ENCODE results near the gene COL28A1. TPM values are rescaled to one million over a fixed set of nuclear protein-coding genes. Genes with fewer than 3 reads are reported as not detected.

Gene COL28A1
- total RNA-seq, 1 donor from 2014 or later = 3.3 TPM

GRCh38 chr7:7312323-7312722, 223.3 kb downstream of the COL28A1 start:
- H3K36me3 Mint-ChIP-seq = no peaks in the 10 kb centered on the region
- no peak for TF ChIP-seq CTCF (conservative IDR thresholded peaks at IDR 0.05)
- H3K27ac Mint-ChIP-seq = no peak overlapping the region
- no peak overlapping the region for H3K4me3 Mint-ChIP-seq
- DNase-seq (ENCODE audit: extremely low spot score, unreplicated experiment) = no peak
- H3K9me3 Mint-ChIP-seq = peaks cover 15% of the 10 kb centered on the region
- no peaks in the 10 kb centered on the region for H3K27me3 Mint-ChIP-seq
- H3K4me1 Mint-ChIP-seq (ENCODE audit: unreplicated experiment) = peaks cover 6% of the 10 kb centered on the region

DNA sequence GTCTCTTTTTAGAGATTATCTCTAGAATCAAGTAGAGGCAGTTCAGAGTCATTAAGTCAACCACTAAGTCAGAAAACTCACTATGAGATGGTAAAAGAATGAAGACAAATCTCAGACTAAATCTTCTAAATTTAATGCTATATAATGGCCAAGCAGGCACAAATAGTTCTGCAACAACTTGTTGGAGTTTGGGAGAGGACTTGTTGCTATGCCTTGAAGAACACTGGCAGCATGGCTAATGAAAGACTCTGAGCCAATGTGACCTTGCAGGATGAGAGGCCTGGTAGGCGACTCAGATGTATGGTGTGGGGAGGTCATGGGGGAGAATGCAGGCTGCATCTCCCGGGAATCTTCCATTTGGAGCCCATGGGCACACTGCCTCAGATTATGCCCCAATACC, 224.7 kb downstream of the COL28A1 start:
- Mint-ChIP-seq H3K4me3 (no peak overlapping the region), H3K36me3 (no peaks in the 10 kb centered on the region), H3K9me3 (peaks cover 15% of the 10 kb centered on the region), H3K27ac (no peak overlapping the region), H3K4me1 (ENCODE audit: unreplicated experiment) (peaks cover 6% of the 10 kb centered on the region), H3K27me3 (no peaks in the 10 kb centered on the region)
- no peak for DNase-seq (ENCODE audit: extremely low spot score, unreplicated experiment)
- TF ChIP-seq CTCF (conservative IDR thresholded peaks at IDR 0.05) = no peak

DNA sequence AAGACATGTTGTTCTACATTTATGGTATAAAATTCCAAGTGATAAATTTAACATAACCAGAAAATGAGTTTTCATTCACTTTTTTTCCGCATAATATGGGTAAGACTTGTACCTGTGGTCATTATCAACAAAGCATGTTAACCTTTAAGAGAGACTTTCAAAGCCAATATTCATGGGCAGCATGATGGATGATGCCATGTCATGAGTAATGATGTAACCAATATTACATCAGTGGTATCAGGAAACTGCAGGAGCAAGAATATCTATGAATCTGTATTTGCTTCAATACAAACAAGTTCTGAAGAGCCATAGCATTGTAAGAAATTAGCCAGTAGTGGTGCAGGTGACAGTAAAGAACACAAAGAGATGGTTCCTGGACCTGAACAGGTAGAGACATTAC, 226.5 kb downstream of the COL28A1 start:
- Mint-ChIP-seq H3K4me3 (no peak overlapping the region), H3K27me3 (no peaks in the 10 kb centered on the region), H3K27ac (no peak overlapping the region), H3K36me3 (no peaks in the 10 kb centered on the region), H3K4me1 (ENCODE audit: unreplicated experiment) (peaks cover 6% of the 10 kb centered on the region), H3K9me3 (peaks cover 15% of the 10 kb centered on the region)
- TF ChIP-seq CTCF (conservative IDR thresholded peaks at IDR 0.05) = no peak
- no peak for DNase-seq (ENCODE audit: extremely low spot score, unreplicated experiment)

Other genes starting within 250 kb of the COL28A1 start
- 43.6 and 49.9 TPM in 2 replicates for gene MIOS, start 31.0 kb upstream of the COL28A1 start, total RNA-seq (ENCODE audit: low replicate concordance)
- 9.0 and 10.5 TPM in 2 replicates for gene UMAD1, start 104.9 kb upstream of the COL28A1 start, total RNA-seq (ENCODE audit: low replicate concordance)
- gene RPA3, start 182.7 kb upstream of the COL28A1 start, total RNA-seq (ENCODE audit: low replicate concordance) = 27.3 and 42.3 TPM in 2 replicates

Measured in type B pancreatic cell (in vitro differentiated cells).